Fibroblast of lung (primary cell): ENCODE results near the gene PROK1. TPM values are rescaled to one million over a fixed set of nuclear protein-coding genes. Genes with fewer than 3 reads are reported as not detected.

Experiments
- DNase-seq, 2 donors: peaks; one replicate each; pipeline versions ENCODE4 v3.0.0 to v3.0.0-alpha.2; 2010; ENCODE audit warnings: low read depth in 2 of 2
- H2AFZ ChIP-seq: 2 replicates; pipeline ENCODE4 v1.5.1; 2012; ENCODE audit warnings: low read length, control low read depth, inconsistent platforms
- H3K27ac ChIP-seq: 2 replicates; pipeline ENCODE4 v1.5.1; 2011; ENCODE audit warnings: low read length, control low read depth; ENCODE audit not compliant: insufficient read depth
- H3K27me3 ChIP-seq: 2 replicates; pipeline ENCODE4 v1.5.1; 2011; ENCODE audit warnings: mild to moderate bottlenecking, low read length; ENCODE audit not compliant: control insufficient read depth, insufficient read depth
- H3K36me3 ChIP-seq: 2 replicates; pipeline ENCODE4 v1.5.1; 2011; ENCODE audit warnings: low read length; ENCODE audit not compliant: control insufficient read depth, insufficient read depth
- H3K4me1 ChIP-seq: 2 replicates; pipeline ENCODE4 v1.5.1; 2011; ENCODE audit warnings: low read length; ENCODE audit not compliant: control insufficient read depth, insufficient read depth; ENCODE audit errors: extremely low read depth
- H3K4me2 ChIP-seq: 2 replicates; pipeline ENCODE4 v1.5.1; 2011; ENCODE audit warnings: low read length, control low read depth; ENCODE audit not compliant: insufficient read depth; ENCODE audit errors: extremely low read depth
- H3K4me3 ChIP-seq, 4 experiments: fragments of 200-600 bp in 1 of 4; sonication (generic) in 1 of 4; replicated peaks in 1 of 4; 2 replicates each; pipeline ENCODE4 v1.5.1; 2011 to 2016; ENCODE audit warnings: low read length in 4 of 4, low read depth in 3 of 4, mild to moderate bottlenecking in 3 of 4, control low read depth in 2 of 4, inconsistent platforms in 1 of 4, mixed read lengths in 1 of 4; ENCODE audit not compliant: insufficient read depth in 1 of 4; ENCODE audit errors: control extremely low read depth in 1 of 4
- H3K79me2 ChIP-seq: 2 replicates; pipeline ENCODE4 v1.5.1; 2012; ENCODE audit warnings: mild to moderate bottlenecking, low read length, inconsistent platforms; ENCODE audit not compliant: control insufficient read depth, insufficient read depth
- H3K9ac ChIP-seq: 2 replicates; pipeline ENCODE4 v1.5.1; 2011; ENCODE audit warnings: mild to moderate bottlenecking, low read length, control low read depth; ENCODE audit not compliant: insufficient read depth
- H3K9me3 ChIP-seq: 2 replicates; pipeline ENCODE4 v1.5.1; 2012; ENCODE audit warnings: low read depth, low read length; ENCODE audit not compliant: control insufficient read depth, insufficient read depth
- H4K20me1 ChIP-seq: 2 replicates; pipeline ENCODE4 v1.5.1; 2011; ENCODE audit warnings: low read length; ENCODE audit not compliant: control insufficient read depth, insufficient read depth; ENCODE audit errors: extremely low read depth
- EZH2 ChIP-seq: IDR thresholded peaks from 2 replicates; pipeline ENCODE4 v1.5.1; 2012; ENCODE audit warnings: low read length, control low read depth, mild to moderate bottlenecking; ENCODE audit errors: missing control alignments
- polyA plus RNA-seq, 2 donors: library from polyadenylated mRNA; depleted of rRNA in 1 of 2; stranded (reverse) in 1 of 2; unstranded in 1 of 2; fragments of >200 nt; gene quantifications; 2 replicates each; pipeline ENCODE4 v1.2.1, GENCODE V29; 2011 to 2012; ENCODE audit warnings: missing spikeins in 1 of 2
- total RNA-seq: library from RNA; depleted of rRNA; stranded (reverse); fragments of >200 nt; gene quantifications from 2 replicates; pipeline ENCODE4 v1.2.1, GENCODE V29; 2014
- TF ChIP-seq, protein P1 (sequence below), 2 donors: IDR thresholded peaks in 1 of 2; conservative IDR thresholded peaks in 1 of 2; 1 replicate in 1 of 2; 2 replicates in 1 of 2; pipeline ENCODE4 v1.5.1; 2011 to 2012; ENCODE audit warnings: low read length in 2 of 2, control low read depth in 1 of 2, inconsistent platforms in 1 of 2, low read depth in 1 of 2, mild to moderate bottlenecking in 1 of 2

PROK1 gene
- total and polyA plus RNA-seq, 2 donors (not counting 1 experiment from before 2014, with no cell fraction given), result not detected

DNA sequence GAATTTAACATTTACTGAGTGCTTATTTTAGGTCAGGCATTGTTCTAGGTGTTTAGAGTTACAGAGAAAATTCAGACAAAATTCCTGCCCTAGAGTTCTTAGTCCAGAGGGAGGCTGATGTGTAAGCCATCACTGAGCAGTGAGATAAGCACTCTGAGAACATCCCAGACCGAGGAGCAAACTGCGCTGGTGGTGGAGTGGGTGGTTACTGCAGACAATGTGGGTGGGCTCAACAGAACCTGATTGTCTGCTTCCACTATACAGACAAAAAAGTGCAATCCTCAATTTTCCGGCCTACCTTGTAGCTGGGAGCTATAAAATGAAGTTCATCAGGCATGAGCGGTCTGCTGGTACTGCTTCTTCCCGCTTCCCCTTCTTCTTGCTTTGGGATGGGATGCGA lies 23.5 kb downstream of the PROK1 start:
- Histone ChIP-seq H3K4me3 (no peak overlapping the region), H2AFZ (no peak overlapping the region), H3K27ac (no peak overlapping the region), H3K36me3 (no peaks in the 10 kb centered on the region), H3K4me2 (no peak overlapping the region), H3K9me3 (no peaks in the 10 kb centered on the region), H3K9ac (no peak overlapping the region), H3K4me1 (peaks cover 2% of the 10 kb centered on the region), H3K27me3 (peaks cover 3% of the 10 kb centered on the region), H4K20me1 (no peaks in the 10 kb centered on the region), H3K79me2 (no peaks in the 10 kb centered on the region)
- DNase-seq, result no peak
- TF ChIP-seq, protein P1, sequence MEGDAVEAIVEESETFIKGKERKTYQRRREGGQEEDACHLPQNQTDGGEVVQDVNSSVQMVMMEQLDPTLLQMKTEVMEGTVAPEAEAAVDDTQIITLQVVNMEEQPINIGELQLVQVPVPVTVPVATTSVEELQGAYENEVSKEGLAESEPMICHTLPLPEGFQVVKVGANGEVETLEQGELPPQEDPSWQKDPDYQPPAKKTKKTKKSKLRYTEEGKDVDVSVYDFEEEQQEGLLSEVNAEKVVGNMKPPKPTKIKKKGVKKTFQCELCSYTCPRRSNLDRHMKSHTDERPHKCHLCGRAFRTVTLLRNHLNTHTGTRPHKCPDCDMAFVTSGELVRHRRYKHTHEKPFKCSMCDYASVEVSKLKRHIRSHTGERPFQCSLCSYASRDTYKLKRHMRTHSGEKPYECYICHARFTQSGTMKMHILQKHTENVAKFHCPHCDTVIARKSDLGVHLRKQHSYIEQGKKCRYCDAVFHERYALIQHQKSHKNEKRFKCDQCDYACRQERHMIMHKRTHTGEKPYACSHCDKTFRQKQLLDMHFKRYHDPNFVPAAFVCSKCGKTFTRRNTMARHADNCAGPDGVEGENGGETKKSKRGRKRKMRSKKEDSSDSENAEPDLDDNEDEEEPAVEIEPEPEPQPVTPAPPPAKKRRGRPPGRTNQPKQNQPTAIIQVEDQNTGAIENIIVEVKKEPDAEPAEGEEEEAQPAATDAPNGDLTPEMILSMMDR (conservative IDR thresholded peaks at IDR 0.05 in 1 of 2, IDR thresholded peaks at IDR 0.05 in 1 of 2; ENCODE audit: low read depth in 1 of 2, low read length in 2 of 2), result no peak

DNA sequence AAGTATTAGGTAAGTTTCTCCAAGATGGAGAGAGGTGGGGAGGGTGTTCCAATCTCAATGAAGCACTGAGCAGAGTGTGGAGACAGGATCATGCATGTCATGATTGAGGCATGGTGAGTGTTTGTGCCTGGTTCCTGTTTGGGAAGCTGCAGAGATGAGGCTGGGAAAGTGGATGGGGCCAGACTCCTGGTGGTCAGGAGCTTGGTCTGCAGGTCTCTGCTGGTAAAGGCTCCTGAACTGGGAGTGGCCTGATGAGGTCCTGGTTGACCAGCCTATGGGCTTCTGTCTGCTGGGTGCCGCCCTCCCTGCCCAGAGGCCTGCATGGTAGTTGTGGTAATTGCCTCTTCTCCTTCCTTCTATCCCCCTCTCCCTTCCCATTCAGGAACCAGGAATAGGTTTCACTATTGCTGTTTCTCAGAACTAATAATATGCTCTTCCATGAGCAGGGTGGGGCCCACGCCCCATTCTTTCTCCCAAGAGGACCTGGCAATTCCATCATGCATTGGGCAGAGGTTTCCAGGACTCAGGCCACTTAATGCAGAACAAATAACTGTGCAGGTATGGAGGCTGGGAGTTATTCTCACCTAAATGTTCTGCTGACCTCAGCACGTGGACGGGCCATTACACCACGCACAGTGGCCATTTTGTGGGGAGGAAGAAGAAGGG lies 24.5 kb downstream of the PROK1 start:
- Histone ChIP-seq H3K36me3 (no peaks in the 10 kb centered on the region), H3K4me1 (peaks cover 2% of the 10 kb centered on the region), H3K27ac (no peak overlapping the region), H3K27me3 (peaks cover 3% of the 10 kb centered on the region), H3K4me3 (no peak overlapping the region), H3K9me3 (no peaks in the 10 kb centered on the region), H3K79me2 (no peaks in the 10 kb centered on the region), H3K4me2 (no peak overlapping the region), H3K9ac (no peak overlapping the region), H4K20me1 (no peaks in the 10 kb centered on the region), H2AFZ (no peak overlapping the region)
- no peak for DNase-seq
- TF ChIP-seq, protein P1 (conservative IDR thresholded peaks at IDR 0.05 in 1 of 2, IDR thresholded peaks at IDR 0.05 in 1 of 2; ENCODE audit: low read depth in 1 of 2, low read length in 2 of 2), result no peak
- no peak for TF ChIP-seq EZH2

DNA sequence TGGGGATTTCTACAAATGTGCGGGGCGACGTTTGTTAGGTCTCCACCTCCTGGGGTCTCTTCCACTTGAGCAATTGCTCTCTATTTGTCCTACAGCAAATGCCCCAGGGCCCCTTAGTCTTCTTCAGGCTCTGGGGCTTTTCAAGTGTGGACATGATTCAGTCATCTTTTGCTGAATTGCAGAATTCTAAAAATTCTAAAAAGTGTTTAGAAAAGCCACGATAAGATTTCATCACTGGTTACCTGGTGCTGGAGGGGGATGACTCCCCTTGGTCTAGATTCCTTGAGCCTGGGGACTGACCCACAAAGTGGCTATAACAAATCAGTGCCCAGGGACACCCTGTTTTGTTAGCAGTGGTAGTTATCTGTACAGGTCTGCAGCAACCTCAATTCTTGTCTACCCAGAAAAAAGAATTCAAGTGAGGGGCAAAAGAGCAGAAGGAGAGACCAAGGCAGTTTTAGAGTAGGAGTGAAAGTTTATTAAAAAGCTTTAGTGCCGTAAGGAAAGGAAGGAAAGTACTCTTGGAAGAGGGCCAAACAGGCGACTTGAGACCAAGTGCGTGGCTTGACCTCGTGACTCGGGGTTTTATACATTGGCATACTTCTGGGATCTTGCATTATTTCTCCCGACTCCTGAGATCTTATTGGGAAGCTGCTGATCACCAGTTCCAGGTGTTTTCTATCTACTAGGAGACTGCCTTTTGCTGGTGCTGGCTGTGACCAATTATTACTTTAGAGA lies 25.2 kb downstream of the PROK1 start:
- no peaks in the 10 kb centered on the region for H4K20me1 ChIP-seq
- no peak overlapping the region for H2AFZ ChIP-seq
- no peak for DNase-seq
- TF ChIP-seq, protein P1 (conservative IDR thresholded peaks at IDR 0.05 in 1 of 2, IDR thresholded peaks at IDR 0.05 in 1 of 2; ENCODE audit: low read depth in 1 of 2, low read length in 2 of 2), result no peak
- no peak for TF ChIP-seq EZH2
- H3K27me3 ChIP-seq, result peaks cover 2% of the 10 kb centered on the region
- H3K36me3 ChIP-seq, result no peaks in the 10 kb centered on the region
- no peak overlapping the region for H3K4me2 ChIP-seq
- H3K79me2 ChIP-seq, result no peaks in the 10 kb centered on the region
- H3K9ac ChIP-seq, result no peak overlapping the region
- H3K27ac ChIP-seq, result no peak overlapping the region
- no peaks in the 10 kb centered on the region for H3K9me3 ChIP-seq
- no peak overlapping the region for H3K4me3 ChIP-seq
- H3K4me1 ChIP-seq, result peaks cover 2% of the 10 kb centered on the region
